GM23248 (cell line): Measurements from ENCODE around the gene SPC24.

ENCODE experiments used
- EZH2 ChIP-seq: fragments of 200-600 bp; sonication (generic); IDR thresholded peaks from 2 replicates; pipeline ENCODE4 v1.6.1; 2018; ENCODE audit warnings: antibody characterized with exemption, mild to moderate bottlenecking; ENCODE audit not compliant: insufficient read depth, poor library complexity, severe bottlenecking
- EZH2phosphoT487 ChIP-seq: fragments of 200-600 bp; sonication (generic); IDR thresholded peaks from 2 replicates; pipeline ENCODE4 v1.6.1; 2018; ENCODE audit warnings: antibody characterized with exemption, moderate library complexity, mild to moderate bottlenecking, low read depth; ENCODE audit not compliant: insufficient read depth

DNA sequence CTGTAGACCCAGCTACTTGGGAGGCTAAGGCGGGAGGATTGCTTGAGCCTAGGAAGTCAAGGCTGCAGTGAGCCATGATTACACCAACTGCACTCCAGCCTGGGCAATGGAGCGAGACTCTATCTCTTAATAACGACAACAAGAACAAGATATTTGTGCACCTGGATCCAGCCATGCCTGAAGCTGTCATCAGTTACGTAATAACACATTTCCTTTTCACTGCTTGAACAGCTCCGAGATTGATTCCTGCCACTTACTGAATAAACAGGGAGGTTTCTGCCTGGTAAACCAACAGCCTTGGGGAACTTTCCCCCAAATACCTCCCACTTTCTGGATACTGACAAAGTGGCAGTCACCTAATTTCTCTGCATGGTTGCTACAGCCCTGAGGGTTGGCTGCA lies 36.4 kb upstream of the SPC24 start:
- TF ChIP-seq EZH2 (no peak), EZH2phosphoT487 (no peak)
